Liver (tissue), 9 donors: ENCODE results near the gene TEDC2. TPM values are rescaled to one million over a fixed set of nuclear protein-coding genes. Genes with fewer than 3 reads are reported as not detected.

Experiments
- DNase-seq: peaks from one replicate; pipeline ENCODE4 v3.0.0-alpha.2; 2017; ENCODE audit warnings: low spot score
- H3K27ac ChIP-seq, 2 donors: one replicate each; pipeline ENCODE4 v1.7.0; 2013; ENCODE audit warnings: inconsistent platforms in 2 of 2, low read length in 2 of 2, control low read depth in 1 of 2, low read depth in 1 of 2, mild to moderate bottlenecking in 1 of 2
- H3K27me3 ChIP-seq, 4 donors: one replicate each; pipeline versions ENCODE4 v1.6.1 to v1.7.0; 2013; ENCODE audit warnings: low read length in 3 of 4, inconsistent platforms in 1 of 4, mild to moderate bottlenecking in 1 of 4, moderate library complexity in 1 of 4; ENCODE audit not compliant: control insufficient read depth in 4 of 4, insufficient read depth in 4 of 4
- H3K36me3 ChIP-seq, 4 donors: one replicate each; pipeline versions ENCODE4 v1.6.1 to v1.7.0; 2013; ENCODE audit warnings: low read length in 3 of 4, mild to moderate bottlenecking in 3 of 4, low read depth in 1 of 4, moderate library complexity in 1 of 4; ENCODE audit not compliant: control insufficient read depth in 4 of 4, insufficient read depth in 3 of 4
- H3K4me1 ChIP-seq, 4 donors: one replicate each; pipeline versions ENCODE4 v1.6.1 to v1.7.0; 2013; ENCODE audit warnings: low read length in 3 of 4, mild to moderate bottlenecking in 3 of 4, moderate library complexity in 1 of 4; ENCODE audit not compliant: control insufficient read depth in 4 of 4, insufficient read depth in 4 of 4
- H3K4me3 ChIP-seq, 3 donors: one replicate each; pipeline versions ENCODE4 v1.6.1 to v1.7.0; 2013; ENCODE audit warnings: low read length in 3 of 3, control low read depth in 1 of 3, low read depth in 1 of 3, mild to moderate bottlenecking in 1 of 3
- H3K9ac ChIP-seq, 2 donors: one replicate each; pipeline ENCODE4 v1.7.0; 2013; ENCODE audit warnings: low read length in 2 of 2, mild to moderate bottlenecking in 2 of 2, moderate library complexity in 2 of 2, control low read depth in 1 of 2, low read depth in 1 of 2
- H3K9me3 ChIP-seq, 4 donors: one replicate each; pipeline versions ENCODE4 v1.6.1 to v1.7.0; 2013; ENCODE audit warnings: low read length in 3 of 4; ENCODE audit not compliant: control insufficient read depth in 4 of 4
- ATF3 ChIP-seq: IDR thresholded peaks from 2 replicates; pipeline ENCODE4 v1.6.1; 2016; ENCODE audit warnings: antibody characterized with exemption
- CTCF ChIP-seq: fragments of 150-350 bp; IDR thresholded peaks from 2 replicates; pipeline ENCODE4 v1.5.1; 2017; ENCODE audit warnings: improper control_type of control experiment, low read depth, low read length; ENCODE audit not compliant: missing input control
- EGR1 ChIP-seq, 2 donors: IDR thresholded peaks; 2 replicates each; pipeline ENCODE4 v1.6.1; 2016 to 2018; ENCODE audit warnings: antibody characterized with exemption in 2 of 2, low read depth in 2 of 2
- FOXA1 ChIP-seq: IDR thresholded peaks from 2 replicates; pipeline ENCODE4 v1.6.1; 2016; ENCODE audit warnings: antibody characterized with exemption
- FOXA2 ChIP-seq: IDR thresholded peaks from 2 replicates; pipeline ENCODE4 v1.6.1; 2016; ENCODE audit warnings: antibody characterized with exemption
- GABPA ChIP-seq, 2 donors: IDR thresholded peaks in 1 of 2; conservative IDR thresholded peaks in 1 of 2; 2 replicates each; pipeline ENCODE4 v1.6.1; 2016; ENCODE audit warnings: antibody characterized with exemption in 2 of 2, mild to moderate bottlenecking in 1 of 2, moderate library complexity in 1 of 2
- HNF4A ChIP-seq, 2 donors: conservative IDR thresholded peaks; 2 replicates each; pipeline ENCODE4 v1.6.1; 2016; ENCODE audit warnings: antibody characterized with exemption in 2 of 2, mild to moderate bottlenecking in 2 of 2
- HNF4G ChIP-seq: IDR thresholded peaks from 2 replicates; pipeline ENCODE4 v1.6.1; 2016; ENCODE audit warnings: antibody characterized with exemption
- JUND ChIP-seq, 2 donors: IDR thresholded peaks; 2 replicates each; pipeline ENCODE4 v1.6.1; 2016; ENCODE audit warnings: antibody characterized with exemption in 2 of 2
- MAX ChIP-seq: IDR thresholded peaks from 2 replicates; pipeline ENCODE4 v1.6.1; 2016; ENCODE audit warnings: antibody characterized with exemption
- NR2F2 ChIP-seq: IDR thresholded peaks from 2 replicates; pipeline ENCODE4 v1.6.1; 2016; ENCODE audit warnings: antibody characterized with exemption
- RAD21 ChIP-seq, 2 donors: IDR thresholded peaks; 2 replicates each; pipeline ENCODE4 v1.6.1; 2016; ENCODE audit warnings: antibody characterized with exemption in 2 of 2, mild to moderate bottlenecking in 2 of 2
- REST ChIP-seq: IDR thresholded peaks from 2 replicates; pipeline ENCODE4 v1.6.1; 2016; ENCODE audit warnings: antibody characterized with exemption, mild to moderate bottlenecking
- RXRA ChIP-seq, 2 donors: IDR thresholded peaks; 2 replicates each; pipeline ENCODE4 v1.6.1; 2017 to 2018; ENCODE audit warnings: antibody characterized with exemption in 2 of 2, mild to moderate bottlenecking in 1 of 2
- SP1 ChIP-seq: IDR thresholded peaks from 2 replicates; pipeline ENCODE4 v1.6.1; 2018; ENCODE audit warnings: antibody characterized with exemption, mild to moderate bottlenecking
- TAF1 ChIP-seq: conservative IDR thresholded peaks from 2 replicates; pipeline ENCODE4 v1.6.1; 2016; ENCODE audit warnings: antibody characterized with exemption, mild to moderate bottlenecking
- YY1 ChIP-seq: IDR thresholded peaks from 2 replicates; pipeline ENCODE4 v1.6.1; 2016; ENCODE audit warnings: antibody characterized with exemption, mild to moderate bottlenecking
- ZBTB33 ChIP-seq: IDR thresholded peaks from 2 replicates; pipeline ENCODE4 v1.6.1; 2016; ENCODE audit warnings: antibody characterized with exemption
- WGBS: extraction: QIAGEN DNeasy Blood & Tissue Kit; methylation state at CpG from one replicate; pipeline ENCODE4 v1.1.7; 2013; 5-methylcytosine and 5-hydroxymethylcytosine counted together
- polyA plus RNA-seq, 2 donors: library from polyadenylated mRNA; stranded (reverse) in 1 of 2; unstranded in 1 of 2; fragments of 200-250 nt in 1 of 2; fragments of >200 nt in 1 of 2; fragmentation: Nextera tagmentation in 1 of 2; extraction: Ambion mirVana in 1 of 2; gene quantifications; one replicate each; pipeline versions ENCODE4 v1.2.1 to v1.2.3, GENCODE V29; 2013 to 2015
- total RNA-seq, 2 donors: library from RNA; depleted of rRNA; stranded (reverse); fragments of >200 nt; gene quantifications; one replicate each; pipeline ENCODE4 v1.2.3, GENCODE V29; 2014
- donor health status: healthy.
- donor health status: healthy.
- donor health status: healthy.
- donor health status: healthy.
- donor health status: healthy.

The TEDC2 gene
- total and polyA plus RNA-seq, 4 donors, result 0.71 to 6.7 (median 1.1) TPM

- Histone ChIP-seq H3K27me3 (no peaks in the 10 kb centered on the region), H3K9me3 (no peaks in the 10 kb centered on the region), H3K4me3 (no peak overlapping the region), H3K4me1 (peaks cover 20 to 52% (median 31%) of the 10 kb centered on the region in 4 donors), H3K9ac (no peak overlapping the region), H3K27ac (no peak overlapping the region), H3K36me3 (no peaks in the 10 kb centered on the region)
- no peak for DNase-seq
- 79% methylated on average over 32 of the region's 32 CpGs for WGBS
- TF ChIP-seq EGR1 (IDR thresholded peaks at IDR 0.05; ENCODE audit: low read depth in 2 of 2) (no peak), YY1 (no peak), GABPA (IDR thresholded peaks at IDR 0.05 in 1 of 2, conservative IDR thresholded peaks at IDR 0.05 in 1 of 2) (no peak), HNF4G (no peak), REST (no peak), MAX (no peak), FOXA1 (no peak), HNF4A (conservative IDR thresholded peaks at IDR 0.05) (no peak), FOXA2 (no peak), CTCF (no peak), NR2F2 (no peak), SP1 (no peak), JUND (IDR thresholded peaks at IDR 0.05) (no peak), RXRA (IDR thresholded peaks at IDR 0.05) (no peak), ZBTB33 (no peak), RAD21 (IDR thresholded peaks at IDR 0.05) (no peak), ATF3 (no peak), TAF1 (no peak)
Observed at GRCh38 chr16:2482708-2483534, 23.0 kb downstream of the TEDC2 start.
